ENCODE data around the gene MYOZ3.

The MYOZ3 gene

GRCh38 chr5:150661086-150661485 is at the start of gene MYOZ3:
MYOZ3 (plus strand) TSS chr5:150661251; CDS start chr5:150662942, 1,691 bp downstream.
- TF ChIP-seq, protein P1, sequence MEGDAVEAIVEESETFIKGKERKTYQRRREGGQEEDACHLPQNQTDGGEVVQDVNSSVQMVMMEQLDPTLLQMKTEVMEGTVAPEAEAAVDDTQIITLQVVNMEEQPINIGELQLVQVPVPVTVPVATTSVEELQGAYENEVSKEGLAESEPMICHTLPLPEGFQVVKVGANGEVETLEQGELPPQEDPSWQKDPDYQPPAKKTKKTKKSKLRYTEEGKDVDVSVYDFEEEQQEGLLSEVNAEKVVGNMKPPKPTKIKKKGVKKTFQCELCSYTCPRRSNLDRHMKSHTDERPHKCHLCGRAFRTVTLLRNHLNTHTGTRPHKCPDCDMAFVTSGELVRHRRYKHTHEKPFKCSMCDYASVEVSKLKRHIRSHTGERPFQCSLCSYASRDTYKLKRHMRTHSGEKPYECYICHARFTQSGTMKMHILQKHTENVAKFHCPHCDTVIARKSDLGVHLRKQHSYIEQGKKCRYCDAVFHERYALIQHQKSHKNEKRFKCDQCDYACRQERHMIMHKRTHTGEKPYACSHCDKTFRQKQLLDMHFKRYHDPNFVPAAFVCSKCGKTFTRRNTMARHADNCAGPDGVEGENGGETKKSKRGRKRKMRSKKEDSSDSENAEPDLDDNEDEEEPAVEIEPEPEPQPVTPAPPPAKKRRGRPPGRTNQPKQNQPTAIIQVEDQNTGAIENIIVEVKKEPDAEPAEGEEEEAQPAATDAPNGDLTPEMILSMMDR (IDR thresholded peaks at IDR 0.05) = no peak
- peak within 1 kb of the TSS; percentile 48 to 94 for H3K27ac ChIP-seq
- H3K4me3 ChIP-seq = no peak within 1 kb of the TSS
- peak; percentile 45 for DNase-seq (ENCODE audit: low spot score)

DNA sequence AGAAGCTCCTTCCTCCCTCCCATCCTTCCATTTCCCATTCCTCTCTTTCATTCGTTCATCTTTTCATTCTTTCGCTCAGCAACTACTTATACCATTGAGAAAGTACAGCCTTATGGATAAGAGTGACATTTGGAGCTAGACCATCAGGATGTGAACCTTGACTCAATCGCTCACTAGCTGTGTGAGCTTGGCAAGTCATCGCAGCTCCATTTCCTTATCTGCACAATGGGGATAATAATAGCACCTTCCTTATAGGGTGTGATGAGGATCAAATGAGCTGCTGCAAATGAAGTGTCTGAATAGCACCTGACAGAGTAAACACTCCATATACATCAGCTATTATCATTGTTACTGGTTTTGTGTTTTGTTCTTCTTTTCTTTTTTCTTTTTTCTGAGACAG is 48.6 kb upstream of the MYOZ3 start:
- Histone ChIP-seq H3K27ac (peak overlapping the region; percentile 88 to 93), H3K4me3 (no peak overlapping the region)
- TF ChIP-seq, protein P1 (IDR thresholded peaks at IDR 0.05) = no peak
- DNase-seq (ENCODE audit: low spot score) = no peak

GRCh38 chr5:150612905-150613670 is 48.0 kb upstream of the MYOZ3 start:
- Histone ChIP-seq H3K27ac (peak overlapping the region; percentile 88 to 93), H3K4me3 (no peak overlapping the region)
- TF ChIP-seq, protein P1 (IDR thresholded peaks at IDR 0.05) = no peak
- no peak for DNase-seq (ENCODE audit: low spot score)

DNA sequence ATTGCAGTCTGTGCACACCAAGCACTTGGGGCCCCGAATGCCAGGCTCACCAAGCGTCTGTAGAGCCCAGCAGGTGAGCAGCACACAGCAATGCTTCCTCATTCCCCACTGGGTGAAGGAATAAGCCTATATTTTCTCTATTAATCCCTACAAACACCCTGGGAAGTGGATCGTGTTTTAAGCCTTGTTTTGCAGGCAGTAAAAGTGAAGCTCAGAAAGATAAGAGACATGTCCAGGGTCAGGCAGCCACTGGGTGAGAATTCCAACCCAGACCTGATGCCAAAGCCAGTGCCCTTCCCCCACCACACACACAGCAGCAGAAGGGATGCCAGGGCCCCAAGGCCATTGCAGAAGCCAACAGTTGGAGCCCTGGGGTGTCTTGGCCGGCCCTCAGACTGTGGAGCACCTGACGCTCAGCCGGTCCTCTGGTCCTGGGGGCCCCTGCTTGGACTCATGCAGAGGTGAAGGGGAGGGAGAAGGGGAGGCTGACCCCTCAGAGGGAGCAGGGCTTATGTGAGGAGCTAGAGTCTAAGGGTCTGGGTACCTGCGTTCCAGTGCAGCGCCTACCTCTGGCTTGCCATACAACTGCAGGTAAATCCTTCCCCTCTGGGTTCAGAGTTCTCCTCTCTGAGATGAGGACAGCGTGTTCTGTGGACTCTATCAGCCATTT is 46.9 kb upstream of the MYOZ3 start:
- TF ChIP-seq, protein P1 (IDR thresholded peaks at IDR 0.05) = no peak
- Histone ChIP-seq H3K4me3 (no peak overlapping the region), H3K27ac (peak overlapping the region; percentile 88 to 93)
- DNase-seq (ENCODE audit: low spot score) = no peak

DNA sequence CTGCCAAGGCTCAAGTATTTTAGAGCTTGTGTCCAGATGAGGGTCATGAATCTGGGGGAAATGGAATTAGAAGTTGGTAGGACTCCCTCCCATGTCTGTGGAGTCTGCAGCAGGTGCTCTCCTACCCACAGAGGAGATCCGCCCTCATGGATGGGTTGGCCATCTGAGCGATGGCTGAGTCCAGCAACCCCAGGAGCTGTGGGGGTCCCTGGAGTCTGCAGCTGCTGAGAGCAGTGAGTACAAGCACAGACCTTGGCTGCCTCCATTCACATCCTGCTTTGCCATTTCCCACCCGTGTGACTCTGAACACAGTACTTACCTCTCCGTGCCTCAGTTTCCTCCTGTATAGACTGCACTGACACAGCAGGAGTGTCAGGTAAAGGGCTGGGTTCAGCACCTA is 46.4 kb upstream of the MYOZ3 start:
- no peak for DNase-seq (ENCODE audit: low spot score)
- Histone ChIP-seq H3K27ac (peak overlapping the region; percentile 88 to 93), H3K4me3 (peak overlapping the region; percentile 37)
- TF ChIP-seq, protein P1 (IDR thresholded peaks at IDR 0.05) = no peak

- TF ChIP-seq, protein P1 (IDR thresholded peaks at IDR 0.05) = no peak
- Histone ChIP-seq H3K4me3 (peak overlapping the region; percentile 37), H3K27ac (peak overlapping the region; percentile 88 to 93)
- peak; percentile 85 for DNase-seq (ENCODE audit: low spot score)
These were observed 45.8 kb upstream of the MYOZ3 start for GRCh38 chr5:150615141-150615699.
